Type B pancreatic cell (in vitro differentiated cells): ENCODE data around the gene CCN5. TPM values are rescaled to one million over a fixed set of nuclear protein-coding genes. Genes with fewer than 3 reads are reported as not detected.

Experiments used
- DNase-seq: peaks from one replicate; pipeline ENCODE4 v3.0.0; 2021; ENCODE audit warnings: mixed read lengths; ENCODE audit not compliant: unreplicated experiment; ENCODE audit errors: extremely low spot score
- H3K27ac Mint-ChIP-seq: 2 replicates; pipeline ENCODE4 v1.8.0; 2021; ENCODE audit warnings: mild to moderate bottlenecking, mixed read lengths
- H3K27me3 Mint-ChIP-seq: 2 replicates; pipeline ENCODE4 v1.8.0; 2021; ENCODE audit warnings: mixed read lengths
- H3K36me3 Mint-ChIP-seq: 2 replicates; pipeline ENCODE4 v1.8.0; 2021; ENCODE audit warnings: mixed read lengths
- H3K4me1 Mint-ChIP-seq: one replicate; pipeline ENCODE4 v1.8.0; 2021; ENCODE audit warnings: mixed read lengths; ENCODE audit not compliant: unreplicated experiment
- H3K4me3 Mint-ChIP-seq: 2 replicates; pipeline ENCODE4 v1.8.0; 2021; ENCODE audit warnings: mild to moderate bottlenecking, mixed read lengths
- H3K9me3 Mint-ChIP-seq: 2 replicates; pipeline ENCODE4 v1.8.0; 2021; ENCODE audit warnings: mixed read lengths
- CTCF ChIP-seq: fragments of 200-600 bp; sonication (generic); conservative IDR thresholded peaks from 2 replicates; pipeline ENCODE4 v1.5.0; 2021; ENCODE audit warnings: antibody characterized with exemption, mild to moderate bottlenecking
- total RNA-seq: library from RNA; stranded (reverse); gene quantifications from 2 replicates; pipeline ENCODE4 v1.2.1, GENCODE V29; 2021; ENCODE audit warnings: low replicate concordance

CCN5 gene
- total RNA-seq, 1 donor from 2014 or later = not detected

GRCh38 chr20:44736170-44737021 is 21.2 kb downstream of the CCN5 start:
- peaks cover 4% of the 10 kb centered on the region for H3K36me3 Mint-ChIP-seq
- no peak for DNase-seq
- peak overlapping the region; percentile 79 for H3K4me3 Mint-ChIP-seq
- H3K4me1 Mint-ChIP-seq = peaks cover 10% of the 10 kb centered on the region
- H3K27me3 Mint-ChIP-seq = peaks cover 18% of the 10 kb centered on the region
- peaks cover 9% of the 10 kb centered on the region for H3K9me3 Mint-ChIP-seq
- peak overlapping the region; percentile 78 for H3K27ac Mint-ChIP-seq
- no peak for TF ChIP-seq CTCF

GRCh38 chr20:44737116-44737515 is 21.9 kb downstream of the CCN5 start:
- no peak overlapping the region for H3K4me3 Mint-ChIP-seq
- peaks cover 9% of the 10 kb centered on the region for H3K9me3 Mint-ChIP-seq
- H3K27me3 Mint-ChIP-seq = peaks cover 26% of the 10 kb centered on the region
- peaks cover 4% of the 10 kb centered on the region for H3K36me3 Mint-ChIP-seq
- H3K27ac Mint-ChIP-seq = no peak overlapping the region
- DNase-seq = no peak
- TF ChIP-seq CTCF = no peak
- H3K4me1 Mint-ChIP-seq = peaks cover 10% of the 10 kb centered on the region

- no peak for DNase-seq
- Mint-ChIP-seq H3K27me3 (peaks cover 35% of the 10 kb centered on the region), H3K27ac (no peak overlapping the region), H3K4me3 (no peak overlapping the region), H3K4me1 (peaks cover 10% of the 10 kb centered on the region), H3K36me3 (peaks cover 4% of the 10 kb centered on the region), H3K9me3 (peaks cover 9% of the 10 kb centered on the region)
- no peak for TF ChIP-seq CTCF
These were observed 23.8 kb downstream of the CCN5 start for GRCh38 chr20:44738813-44739477.

GRCh38 chr20:44739942-44740341 is 24.8 kb downstream of the CCN5 start:
- no peak overlapping the region for H3K27ac Mint-ChIP-seq
- H3K4me3 Mint-ChIP-seq = no peak overlapping the region
- peaks cover 4% of the 10 kb centered on the region for H3K36me3 Mint-ChIP-seq
- TF ChIP-seq CTCF = no peak
- peaks cover 45% of the 10 kb centered on the region for H3K27me3 Mint-ChIP-seq
- H3K9me3 Mint-ChIP-seq = peaks cover 9% of the 10 kb centered on the region
- DNase-seq = no peak
- peaks cover 10% of the 10 kb centered on the region for H3K4me1 Mint-ChIP-seq

- Mint-ChIP-seq H3K9me3 (no peaks in the 10 kb centered on the region), H3K27ac (no peak overlapping the region), H3K27me3 (peaks cover 61% of the 10 kb centered on the region), H3K36me3 (no peaks in the 10 kb centered on the region), H3K4me3 (no peak overlapping the region), H3K4me1 (peaks cover 13% of the 10 kb centered on the region)
- TF ChIP-seq CTCF = no peak
- DNase-seq = no peak
These were observed 27.3 kb downstream of the CCN5 start for GRCh38 chr20:44742304-44743079.
